PFSK-1 (cell line): Measurements from ENCODE around the gene NUP43.

Experiments used
- REST ChIP-seq, 2 experiments: IDR thresholded peaks; 2 replicates each; pipeline versions ENCODE4 v1.6.1 to v1.8.0; 2011 to 2012; ENCODE audit warnings: low read depth in 2 of 2, low read length in 2 of 2, control low read depth in 1 of 2, inconsistent platforms in 1 of 2, mild to moderate bottlenecking in 1 of 2, moderate library complexity in 1 of 2; ENCODE audit not compliant: insufficient read depth in 1 of 2
- TAF1 ChIP-seq: IDR thresholded peaks from 2 replicates; pipeline ENCODE4 v1.6.1; 2012; ENCODE audit warnings: low read length, control low read depth, borderline replicate concordance; ENCODE audit not compliant: insufficient read depth

DNA sequence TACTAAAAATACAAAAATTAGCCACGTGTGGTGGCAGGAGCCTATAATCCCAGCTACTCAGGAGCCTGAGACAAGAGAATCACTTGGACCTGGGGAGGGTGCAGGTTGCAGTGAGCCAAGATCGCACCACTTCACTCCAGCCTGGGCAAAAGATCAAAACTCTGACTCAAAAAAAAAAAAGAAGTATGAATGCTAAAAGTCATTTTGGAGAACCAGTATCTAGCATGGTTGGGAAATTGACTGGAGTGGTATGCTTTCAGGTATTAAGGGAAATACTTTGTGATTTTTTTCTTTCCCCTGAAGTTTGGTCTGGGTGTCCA lies 33.3 kb upstream of the NUP43 start:
- no peak for TF ChIP-seq TAF1
- no peak for TF ChIP-seq REST (IDR thresholded peaks at IDR 0.05; ENCODE audit: insufficient read depth in 1 of 2, low read depth in 2 of 2, low read length in 2 of 2)
